ENCODE data around the gene MCAT. TPM values are rescaled to one million over a fixed set of nuclear protein-coding genes. Genes with fewer than 3 reads are reported as not detected.

The MCAT gene
- total RNA-seq, 2 experiments from 2014 or later = 13.8 to 16.9 TPM

- Mint-ChIP-seq H3K4me3 (no peak overlapping the region), H3K4me1 (peaks cover 17% of the 10 kb centered on the region), H3K27me3 (no peaks in the 10 kb centered on the region), H3K9me3 (ENCODE audit: low read depth) (no peaks in the 10 kb centered on the region), H3K36me3 (ENCODE audit: low read depth) (peaks cover 54% of the 10 kb centered on the region), H3K27ac (no peak overlapping the region)
- ChIA-PET POLR2A (no interaction called here), CTCF (no interaction called here)
- no peak for ATAC-seq
- DNase-seq = no peak
- intact Hi-C loops (cut with DNase I, micrococcal nuclease) = no loop called here
These were observed 38.3 kb upstream of the MCAT start for GRCh38 chr22:43181321-43182076.

- H3K36me3 Mint-ChIP-seq (ENCODE audit: low read depth) = peaks cover 58% of the 10 kb centered on the region
- H3K4me1 Mint-ChIP-seq = peaks cover 15% of the 10 kb centered on the region
- no peaks in the 10 kb centered on the region for H3K9me3 Mint-ChIP-seq (ENCODE audit: low read depth)
- CTCF ChIA-PET = no interaction called here
- DNase-seq = no peak
- H3K4me3 Mint-ChIP-seq = no peak overlapping the region
- ATAC-seq = no peak
- no peaks in the 10 kb centered on the region for H3K27me3 Mint-ChIP-seq
- POLR2A ChIA-PET = no interaction called here
- intact Hi-C loops (cut with DNase I, micrococcal nuclease) = no loop called here
- no peak overlapping the region for H3K27ac Mint-ChIP-seq
These were observed 37.5 kb upstream of the MCAT start for GRCh38 chr22:43180670-43181069.

- ChIA-PET CTCF (no interaction called here), POLR2A (no interaction called here)
- peaks cover 10% of the 10 kb centered on the region for H3K4me1 Mint-ChIP-seq
- no peaks in the 10 kb centered on the region for H3K9me3 Mint-ChIP-seq (ENCODE audit: low read depth)
- no peak for ATAC-seq
- H3K27ac Mint-ChIP-seq = no peak overlapping the region
- no peaks in the 10 kb centered on the region for H3K27me3 Mint-ChIP-seq
- no peak overlapping the region for H3K4me3 Mint-ChIP-seq
- H3K36me3 Mint-ChIP-seq (ENCODE audit: low read depth) = peaks cover 58% of the 10 kb centered on the region
- DNase-seq = no peak
- intact Hi-C loops (cut with DNase I, micrococcal nuclease) = no loop called here
These were observed 36.7 kb upstream of the MCAT start for GRCh38 chr22:43179911-43180195.

GRCh38 chr22:43179146-43179910 is 36.1 kb upstream of the MCAT start:
- ChIA-PET CTCF (interaction anchor here (0.7 kb wide), 1 partner anchor 88 kb away, joined by 4 read pairs; no protein-coding TSS in a partner anchor), POLR2A (no interaction called here)
- intact Hi-C loops (cut with DNase I, micrococcal nuclease) = no loop called here
- Mint-ChIP-seq H3K9me3 (ENCODE audit: low read depth) (no peaks in the 10 kb centered on the region), H3K27ac (no peak overlapping the region), H3K36me3 (ENCODE audit: low read depth) (peaks cover 55% of the 10 kb centered on the region), H3K4me3 (no peak overlapping the region), H3K27me3 (no peaks in the 10 kb centered on the region), H3K4me1 (peaks cover 6% of the 10 kb centered on the region)
- no peak for DNase-seq
- ATAC-seq = no peak

GRCh38 chr22:43177479-43177878 is 34.3 kb upstream of the MCAT start:
- no peaks in the 10 kb centered on the region for H3K27me3 Mint-ChIP-seq
- ChIA-PET CTCF (no interaction called here), POLR2A (no interaction called here)
- DNase-seq = no peak
- no peak overlapping the region for H3K4me3 Mint-ChIP-seq
- H3K4me1 Mint-ChIP-seq = no peaks in the 10 kb centered on the region
- no peak overlapping the region for H3K27ac Mint-ChIP-seq
- intact Hi-C loops (cut with DNase I, micrococcal nuclease) = no loop called here
- H3K9me3 Mint-ChIP-seq (ENCODE audit: low read depth) = no peaks in the 10 kb centered on the region
- ATAC-seq = no peak
- H3K36me3 Mint-ChIP-seq (ENCODE audit: low read depth) = peaks cover 53% of the 10 kb centered on the region

GRCh38 chr22:43176090-43176489 is 32.9 kb upstream of the MCAT start:
- H3K36me3 Mint-ChIP-seq (ENCODE audit: low read depth) = peaks cover 52% of the 10 kb centered on the region
- no peaks in the 10 kb centered on the region for H3K4me1 Mint-ChIP-seq
- no peaks in the 10 kb centered on the region for H3K27me3 Mint-ChIP-seq
- H3K9me3 Mint-ChIP-seq (ENCODE audit: low read depth) = no peaks in the 10 kb centered on the region
- no peak for ATAC-seq
- no peak overlapping the region for H3K27ac Mint-ChIP-seq
- POLR2A ChIA-PET = no interaction called here
- intact Hi-C loops (cut with DNase I, micrococcal nuclease) = no loop called here
- no peak for DNase-seq
- H3K4me3 Mint-ChIP-seq = no peak overlapping the region
- CTCF ChIA-PET = no interaction called here

- ATAC-seq (no peak), DNase-seq (no peak)
- CTCF ChIA-PET = no interaction called here
- H3K9me3 Mint-ChIP-seq (ENCODE audit: low read depth) = no peaks in the 10 kb centered on the region
- no peak overlapping the region for H3K4me3 Mint-ChIP-seq
- H3K36me3 Mint-ChIP-seq (ENCODE audit: low read depth) = peaks cover 53% of the 10 kb centered on the region
- H3K4me1 Mint-ChIP-seq = no peaks in the 10 kb centered on the region
- H3K27me3 Mint-ChIP-seq = no peaks in the 10 kb centered on the region
- POLR2A ChIA-PET = no interaction called here
- H3K27ac Mint-ChIP-seq = no peak overlapping the region
- intact Hi-C loops (cut with DNase I, micrococcal nuclease) = no loop called here
These were observed 31.8 kb upstream of the MCAT start for GRCh38 chr22:43174941-43175531.

- Mint-ChIP-seq H3K4me1 (no peaks in the 10 kb centered on the region), H3K27me3 (no peaks in the 10 kb centered on the region), H3K27ac (no peak overlapping the region), H3K36me3 (ENCODE audit: low read depth) (peaks cover 44% of the 10 kb centered on the region), H3K4me3 (no peak overlapping the region), H3K9me3 (ENCODE audit: low read depth) (no peaks in the 10 kb centered on the region)
- ChIA-PET CTCF (interaction anchor here (0.6 kb wide), 1 partner anchor 75 kb away, joined by 3 read pairs; no protein-coding TSS in a partner anchor), POLR2A (no interaction called here)
- intact Hi-C loops (cut with DNase I, micrococcal nuclease) = no loop called here
- DNase-seq = no peak
- ATAC-seq = no peak
These were observed 30.9 kb upstream of the MCAT start for GRCh38 chr22:43173976-43174720.

GRCh38 chr22:43173566-43173965 is 30.4 kb upstream of the MCAT start:
- intact Hi-C loops (cut with DNase I, micrococcal nuclease) = no loop called here
- Mint-ChIP-seq H3K9me3 (ENCODE audit: low read depth) (no peaks in the 10 kb centered on the region), H3K36me3 (ENCODE audit: low read depth) (peaks cover 41% of the 10 kb centered on the region), H3K27me3 (no peaks in the 10 kb centered on the region), H3K4me1 (no peaks in the 10 kb centered on the region), H3K4me3 (no peak overlapping the region), H3K27ac (no peak overlapping the region)
- ATAC-seq (no peak), DNase-seq (no peak)
- CTCF ChIA-PET = interaction anchor here (0.6 kb wide), 1 partner anchor 74 kb away, joined by 3 read pairs; no protein-coding TSS in a partner anchor
- POLR2A ChIA-PET = no interaction called here

- Mint-ChIP-seq H3K27me3 (no peaks in the 10 kb centered on the region), H3K27ac (no peak overlapping the region), H3K4me3 (no peak overlapping the region), H3K36me3 (ENCODE audit: low read depth) (peaks cover 33% of the 10 kb centered on the region), H3K9me3 (ENCODE audit: low read depth) (no peaks in the 10 kb centered on the region), H3K4me1 (no peaks in the 10 kb centered on the region)
- intact Hi-C loops (cut with DNase I, micrococcal nuclease) = no loop called here
- POLR2A ChIA-PET = no interaction called here
- CTCF ChIA-PET = interaction anchor here (0.5 kb wide), 1 partner anchor 34 kb away, joined by 3 read pairs; no protein-coding TSS in a partner anchor
- DNase-seq (no peak), ATAC-seq (no peak)
These were observed 29.0 kb upstream of the MCAT start for GRCh38 chr22:43172191-43172590.

GRCh38 chr22:43171607-43172006 is 28.4 kb upstream of the MCAT start:
- ChIA-PET CTCF (no interaction called here), POLR2A (no interaction called here)
- intact Hi-C loops (cut with DNase I, micrococcal nuclease) = no loop called here
- peaks cover 33% of the 10 kb centered on the region for H3K36me3 Mint-ChIP-seq (ENCODE audit: low read depth)
- H3K27ac Mint-ChIP-seq = no peak overlapping the region
- H3K4me3 Mint-ChIP-seq = no peak overlapping the region
- H3K4me1 Mint-ChIP-seq = no peaks in the 10 kb centered on the region
- DNase-seq (no peak), ATAC-seq (no peak)
- no peaks in the 10 kb centered on the region for H3K27me3 Mint-ChIP-seq
- H3K9me3 Mint-ChIP-seq (ENCODE audit: low read depth) = no peaks in the 10 kb centered on the region
